BE2C (cell line): ENCODE data around the gene PPP1R9A.

ENCODE experiments used
- DNase-seq: peaks from one replicate; pipeline ENCODE4 v3.0.0-alpha.2; 2020
- H3K27me3 ChIP-seq: fragments of 250-450 bp; sonication (Bioruptor Pico); 2 replicates; pipeline ENCODE4 v1.5.1; 2020; ENCODE audit warnings: mild to moderate bottlenecking
- H3K36me3 ChIP-seq: fragments of 250-450 bp; sonication (Bioruptor Pico); 2 replicates; pipeline ENCODE4 v1.5.1; 2020; ENCODE audit warnings: mild to moderate bottlenecking
- H3K4me1 ChIP-seq: fragments of 250-450 bp; sonication (Bioruptor Pico); 2 replicates; pipeline ENCODE4 v1.5.1; 2020
- H3K4me3 ChIP-seq: 2 replicates; pipeline ENCODE4 v1.5.1; 2011; ENCODE audit warnings: low read depth, low read length
- H3K9me3 ChIP-seq: fragments of 250-450 bp; sonication (Bioruptor Pico); 2 replicates; pipeline ENCODE4 v1.5.1; 2020
- CTCF ChIP-seq: IDR thresholded peaks from 2 replicates; pipeline ENCODE4 v1.5.1; 2012; ENCODE audit warnings: mild to moderate bottlenecking, low read depth, low read length

Gene PPP1R9A

GRCh38 chr7:95018021-95018420, 110.6 kb downstream of the PPP1R9A start:
- no peaks in the 10 kb centered on the region for H3K9me3 ChIP-seq
- no peak for TF ChIP-seq CTCF
- H3K4me1 ChIP-seq: no peaks in the 10 kb centered on the region
- H3K36me3 ChIP-seq: no peaks in the 10 kb centered on the region
- no peaks in the 10 kb centered on the region for H3K27me3 ChIP-seq
- DNase-seq: no peak
- H3K4me3 ChIP-seq: no peak overlapping the region

- TF ChIP-seq CTCF: no peak
- Histone ChIP-seq H3K36me3 (no peaks in the 10 kb centered on the region), H3K27me3 (no peaks in the 10 kb centered on the region), H3K4me1 (no peaks in the 10 kb centered on the region), H3K4me3 (no peak overlapping the region), H3K9me3 (no peaks in the 10 kb centered on the region)
- no peak for DNase-seq
Measured at GRCh38 chr7:95026018-95026417, 118.6 kb downstream of the PPP1R9A start.

GRCh38 chr7:95026421-95027072, 119.2 kb downstream of the PPP1R9A start:
- Histone ChIP-seq H3K4me1 (no peaks in the 10 kb centered on the region), H3K9me3 (no peaks in the 10 kb centered on the region)
- no peak for DNase-seq

GRCh38 chr7:95027234-95027872, 120.0 kb downstream of the PPP1R9A start:
- DNase-seq: no peak
- no peak for TF ChIP-seq CTCF
- Histone ChIP-seq H3K36me3 (no peaks in the 10 kb centered on the region), H3K4me3 (no peak overlapping the region), H3K27me3 (no peaks in the 10 kb centered on the region), H3K9me3 (no peaks in the 10 kb centered on the region), H3K4me1 (no peaks in the 10 kb centered on the region)

More at GRCh38 chr7:95026421-95027072, 119.2 kb downstream of the PPP1R9A start:
- no peak for TF ChIP-seq CTCF
- Histone ChIP-seq H3K27me3 (no peaks in the 10 kb centered on the region), H3K36me3 (no peaks in the 10 kb centered on the region), H3K4me3 (no peak overlapping the region)

- Histone ChIP-seq H3K9me3 (no peaks in the 10 kb centered on the region), H3K4me1 (no peaks in the 10 kb centered on the region), H3K27me3 (no peaks in the 10 kb centered on the region), H3K4me3 (no peak overlapping the region), H3K36me3 (no peaks in the 10 kb centered on the region)
- no peak for DNase-seq
- no peak for TF ChIP-seq CTCF
Measured at GRCh38 chr7:95028683-95029082, 121.3 kb downstream of the PPP1R9A start.

GRCh38 chr7:95035295-95035694, 127.9 kb downstream of the PPP1R9A start:
- no peaks in the 10 kb centered on the region for H3K9me3 ChIP-seq
- H3K27me3 ChIP-seq: no peaks in the 10 kb centered on the region
- TF ChIP-seq CTCF: no peak
- no peak for DNase-seq
- no peak overlapping the region for H3K4me3 ChIP-seq
- H3K36me3 ChIP-seq: no peaks in the 10 kb centered on the region
- no peaks in the 10 kb centered on the region for H3K4me1 ChIP-seq
